Subcutaneous adipose tissue (tissue), 4 donors: Measurements from ENCODE around the gene PLA2G15. TPM values are rescaled to one million over a fixed set of nuclear protein-coding genes. Genes with fewer than 3 reads are reported as not detected.

Experiments used
- total RNA-seq, 4 donors: library from RNA; depleted of rRNA; stranded (reverse); fragments of >200 nt; gene quantifications; one replicate each; pipeline ENCODE4 v1.1.0, GENCODE V29; 2016
- TF ChIP-seq, protein P1 (sequence below): fragments of 450-650 bp; IDR thresholded peaks from one replicate; pipeline ENCODE4 v1.5.1; 2016; ENCODE audit warnings: low read depth, mild to moderate bottlenecking, control low read depth, antibody characterized with exemption, moderate library complexity

PLA2G15 gene
- total RNA-seq, 4 donors from 2014 or later: 16.3 to 62.4 (median 36.0) TPM

DNA sequence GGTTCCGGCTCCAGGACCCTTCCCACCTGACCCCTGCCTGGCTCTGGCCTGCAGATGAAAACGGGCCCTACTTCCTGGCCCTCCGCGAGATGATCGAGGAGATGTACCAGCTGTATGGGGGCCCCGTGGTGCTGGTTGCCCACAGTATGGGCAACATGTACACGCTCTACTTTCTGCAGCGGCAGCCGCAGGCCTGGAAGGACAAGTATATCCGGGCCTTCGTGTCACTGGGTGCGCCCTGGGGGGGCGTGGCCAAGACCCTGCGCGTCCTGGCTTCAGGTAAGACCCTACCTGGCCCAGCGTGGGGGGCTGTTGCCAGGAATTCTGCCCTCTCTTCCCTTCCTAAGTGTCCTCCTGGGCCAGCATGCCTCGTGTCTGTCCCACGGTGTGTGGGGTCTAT lies 10.5 kb downstream of the PLA2G15 start:
- TF ChIP-seq, protein P1, sequence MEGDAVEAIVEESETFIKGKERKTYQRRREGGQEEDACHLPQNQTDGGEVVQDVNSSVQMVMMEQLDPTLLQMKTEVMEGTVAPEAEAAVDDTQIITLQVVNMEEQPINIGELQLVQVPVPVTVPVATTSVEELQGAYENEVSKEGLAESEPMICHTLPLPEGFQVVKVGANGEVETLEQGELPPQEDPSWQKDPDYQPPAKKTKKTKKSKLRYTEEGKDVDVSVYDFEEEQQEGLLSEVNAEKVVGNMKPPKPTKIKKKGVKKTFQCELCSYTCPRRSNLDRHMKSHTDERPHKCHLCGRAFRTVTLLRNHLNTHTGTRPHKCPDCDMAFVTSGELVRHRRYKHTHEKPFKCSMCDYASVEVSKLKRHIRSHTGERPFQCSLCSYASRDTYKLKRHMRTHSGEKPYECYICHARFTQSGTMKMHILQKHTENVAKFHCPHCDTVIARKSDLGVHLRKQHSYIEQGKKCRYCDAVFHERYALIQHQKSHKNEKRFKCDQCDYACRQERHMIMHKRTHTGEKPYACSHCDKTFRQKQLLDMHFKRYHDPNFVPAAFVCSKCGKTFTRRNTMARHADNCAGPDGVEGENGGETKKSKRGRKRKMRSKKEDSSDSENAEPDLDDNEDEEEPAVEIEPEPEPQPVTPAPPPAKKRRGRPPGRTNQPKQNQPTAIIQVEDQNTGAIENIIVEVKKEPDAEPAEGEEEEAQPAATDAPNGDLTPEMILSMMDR: no peak

- TF ChIP-seq, protein P1: no peak
Observed at GRCh38 chr16:68257251-68257905, 12.2 kb downstream of the PLA2G15 start.

DNA sequence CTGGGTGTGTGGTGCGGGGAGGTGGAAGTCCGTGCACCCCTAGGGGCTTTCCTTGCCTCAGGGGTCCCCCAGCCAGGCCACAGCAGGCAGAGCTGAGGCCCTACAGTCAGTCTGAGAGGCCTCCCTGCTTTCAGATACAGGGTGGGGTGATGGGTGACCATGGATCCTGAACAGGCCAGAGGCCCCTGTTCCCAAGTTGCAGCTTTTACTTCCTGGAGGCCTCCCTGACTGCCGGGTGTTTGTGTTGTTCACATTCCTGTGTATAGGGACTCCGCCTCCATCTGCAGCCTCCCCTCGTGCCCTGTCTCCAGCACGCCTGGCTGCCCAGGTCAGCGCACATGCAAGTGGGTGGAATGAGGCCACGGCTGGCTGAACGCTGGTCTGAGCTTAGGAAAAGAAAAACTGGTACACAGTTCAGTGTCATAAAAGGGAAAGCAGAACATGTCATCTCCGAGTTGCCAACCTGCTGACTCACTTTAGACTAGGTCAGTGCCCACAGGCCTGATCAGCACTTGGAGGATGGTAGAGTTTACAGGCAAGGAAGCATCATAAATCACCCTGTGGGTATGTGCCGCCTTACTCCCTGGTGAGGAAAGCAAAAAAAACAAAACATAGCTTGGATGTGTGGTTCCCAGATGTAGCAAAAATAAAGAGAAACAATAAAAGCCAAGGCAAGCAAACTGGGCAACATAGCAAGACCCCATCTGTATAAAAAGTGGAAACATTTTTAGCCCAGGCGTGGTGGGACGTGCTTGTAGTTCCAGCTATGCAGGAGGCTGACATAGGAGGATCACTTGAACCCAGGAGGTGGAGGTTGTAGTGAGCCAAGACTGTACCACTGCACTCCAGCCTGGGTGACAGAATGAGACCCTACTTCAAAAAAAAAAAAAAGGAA lies 13.0 kb downstream of the PLA2G15 start:
- TF ChIP-seq, protein P1: no peak

DNA sequence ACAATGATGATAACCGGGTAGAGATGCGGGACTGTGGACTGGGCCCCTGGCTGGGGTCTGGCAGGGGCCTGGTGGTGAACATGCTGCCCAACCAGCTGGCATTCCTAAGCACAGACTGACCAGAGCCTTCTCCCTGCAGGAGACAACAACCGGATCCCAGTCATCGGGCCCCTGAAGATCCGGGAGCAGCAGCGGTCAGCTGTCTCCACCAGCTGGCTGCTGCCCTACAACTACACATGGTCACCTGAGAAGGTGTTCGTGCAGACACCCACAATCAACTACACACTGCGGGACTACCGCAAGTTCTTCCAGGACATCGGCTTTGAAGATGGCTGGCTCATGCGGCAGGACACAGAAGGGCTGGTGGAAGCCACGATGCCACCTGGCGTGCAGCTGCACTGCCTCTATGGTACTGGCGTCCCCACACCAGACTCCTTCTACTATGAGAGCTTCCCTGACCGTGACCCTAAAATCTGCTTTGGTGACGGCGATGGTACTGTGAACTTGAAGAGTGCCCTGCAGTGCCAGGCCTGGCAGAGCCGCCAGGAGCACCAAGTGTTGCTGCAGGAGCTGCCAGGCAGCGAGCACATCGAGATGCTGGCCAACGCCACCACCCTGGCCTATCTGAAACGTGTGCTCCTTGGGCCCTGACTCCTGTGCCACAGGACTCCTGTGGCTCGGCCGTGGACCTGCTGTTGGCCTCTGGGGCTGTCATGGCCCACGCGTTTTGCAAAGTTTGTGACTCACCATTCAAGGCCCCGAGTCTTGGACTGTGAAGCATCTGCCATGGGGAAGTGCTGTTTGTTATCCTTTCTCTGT lies 14.0 kb downstream of the PLA2G15 start:
- TF ChIP-seq, protein P1: no peak

DNA sequence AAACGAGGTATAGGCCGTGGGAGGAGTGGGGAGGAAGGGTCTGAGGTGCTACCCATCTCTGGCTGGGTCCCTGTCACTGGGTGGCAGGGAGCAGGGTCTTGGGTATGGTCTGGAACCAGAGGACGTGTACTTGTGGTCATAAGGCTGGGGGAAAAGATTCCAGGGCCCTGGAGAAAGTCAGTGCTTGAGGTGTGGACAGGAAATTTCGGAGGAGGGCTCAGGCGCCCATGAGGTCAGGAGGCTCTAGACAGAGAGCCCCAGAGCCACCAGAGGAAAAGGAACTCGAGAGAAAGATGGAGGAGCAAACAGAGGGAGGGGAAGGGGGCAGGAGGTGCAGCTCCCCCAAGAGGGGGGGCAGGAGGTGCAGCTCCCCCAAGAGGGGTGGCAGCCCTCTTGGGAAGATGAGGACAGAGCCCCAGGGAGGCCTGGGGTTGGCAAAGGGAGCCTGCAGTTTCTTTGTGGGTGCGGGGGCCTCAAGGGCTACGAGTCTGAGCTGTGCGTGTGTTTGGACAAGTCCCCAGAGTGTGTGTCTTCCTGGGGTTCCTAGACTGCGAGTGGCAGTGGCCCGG lies 18.5 kb downstream of the PLA2G15 start:
- TF ChIP-seq, protein P1: no peak

DNA sequence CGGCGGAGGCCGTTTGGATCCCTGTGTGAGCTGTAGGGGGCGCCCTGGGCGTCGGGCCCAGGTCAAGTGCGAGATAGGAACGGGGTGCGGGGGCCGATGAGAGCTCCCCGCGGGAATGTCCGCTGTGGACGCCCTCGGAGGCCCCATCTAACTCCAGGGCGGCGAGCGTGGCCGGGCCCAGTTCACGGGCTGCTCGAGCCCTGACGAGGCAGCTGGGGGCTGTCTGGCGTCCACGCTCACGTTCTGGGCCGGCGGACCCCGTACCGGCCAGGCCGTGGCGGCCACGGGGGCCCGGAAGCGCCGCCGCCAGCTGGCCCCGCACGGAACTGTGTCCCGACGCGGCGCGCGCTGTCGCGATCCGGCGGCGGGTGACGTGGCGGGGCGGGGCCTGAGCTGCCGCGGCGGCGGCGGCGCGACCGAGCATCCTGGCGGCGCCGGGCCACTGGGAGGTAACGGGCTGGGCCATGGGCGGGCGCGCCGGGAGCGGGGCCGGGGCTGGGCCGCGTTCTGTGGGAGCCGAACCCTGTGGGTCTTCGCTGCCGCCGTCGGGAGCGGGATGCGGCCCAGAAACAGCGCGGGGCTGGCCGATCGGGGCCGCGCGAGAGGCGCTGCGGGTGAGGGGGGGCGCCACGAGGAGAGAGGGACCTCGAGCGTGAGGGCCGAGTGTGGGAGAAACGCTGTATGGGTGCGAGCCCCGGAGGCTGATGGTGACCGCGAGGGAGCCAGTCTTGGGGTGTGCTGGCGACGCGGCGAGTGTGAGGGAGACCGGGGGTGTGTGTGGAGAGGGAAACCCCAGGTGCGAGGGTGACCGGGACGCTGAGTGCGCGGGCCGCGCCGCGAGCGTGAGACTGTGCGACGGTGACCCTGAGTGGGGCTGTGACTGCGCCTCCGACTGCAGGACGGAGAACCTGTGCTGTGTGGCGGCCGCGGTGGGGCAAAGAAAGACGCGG lies 19.2 kb downstream of the PLA2G15 start, which contains the start of gene SLC7A6:
SLC7A6 (plus strand) TSS at position 399 of the 950 bp plus-strand sequence. CDS start 10,201 bp downstream, outside the sequence.
- TF ChIP-seq, protein P1: no peak
